ENCODE results near the gene ZNF91. TPM values are rescaled to one million over a fixed set of nuclear protein-coding genes. Genes with fewer than 3 reads are reported as not detected.

Gene ZNF91
- total RNA-seq (2012; rRNA removed) (17.0 and 21.4 TPM in 2 replicates), polyA plus RNA-seq (2012; rRNA removed) (7.9 and 8.0 TPM in 2 replicates), Bru-seq, nascent RNA (percentile 94 among the genes with signal in this experiment), BruChase-seq, experiment 1, labeled RNA remaining after a 6-hour chase (percentile 95 among the genes with signal in this experiment), BruChase-seq, experiment 2, labeled RNA remaining after a 2-hour chase (percentile 98 among the genes with signal in this experiment)
- polyA plus RNA-seq (2012; cell fraction: cytosol; rRNA removed) = 2.1 and 2.3 TPM in 2 replicates
- polyA plus RNA-seq (2012; cell fraction: nucleus; rRNA removed; ENCODE audit: low replicate concordance) = 6.0 and 16.1 TPM in 2 replicates
- long read RNA-seq, full-length matches to known transcripts = 9 of 13 reads
- long read RNA-seq, partial matches to known transcripts = 0 of 13 reads
- long read RNA-seq, other reads (novel, unspliced or antisense) = 4 of 13 reads

GRCh38 chr19:23395041-23395721 lies at the start of gene ZNF91:
Gene ZNF91 (minus strand): TSS chr19:23395471. CDS start chr19:23395354, 117 bp downstream.
- Histone ChIP-seq H3K56ac (ENCODE audit: extremely low read depth, insufficient read depth, low read length) (peak within 1 kb of the TSS; percentile 87), H3K27ac (ENCODE audit: insufficient read depth, low read length) (peak within 1 kb of the TSS; percentile 97), H3K36me3 (ENCODE audit: control insufficient read depth, insufficient read depth, low read length) (peaks cover 11% of the 10 kb centered on the region), H3K79me1 (ENCODE audit: low read depth in 1 of 2, low read length in 2 of 2) (peaks cover 4 to 9% of the 10 kb centered on the region in 2 experiments; a peak in 2 of 4 replicates), H3K27me3 (ENCODE audit: control insufficient read depth, insufficient read depth, low read length) (no peaks in the 10 kb centered on the region), H2BK120ac (ENCODE audit: low read depth, low read length) (0 out of 2 replicates have a peak within 1 kb of the TSS, but pooled peaks have one; percentile 2), H3K9ac (ENCODE audit: low read depth, low read length) (peak within 1 kb of the TSS; percentile 100), H3K9me3 (ENCODE audit: control insufficient read depth, insufficient read depth, low read length) (peaks cover 5% of the 10 kb centered on the region; the same call in 1 of the 2 replicates), H3K14ac (replicated peaks; ENCODE audit: low read depth, low read length) (peak within 1 kb of the TSS; percentile 91), H3K4ac (ENCODE audit: low read depth, low read length) (peak within 1 kb of the TSS; percentile 86), H2BK5ac (ENCODE audit: low read depth, low read length, poor library complexity, severe bottlenecking) (peak within 1 kb of the TSS; percentile 83), H2BK20ac (ENCODE audit: low read depth, low read length) (no peak within 1 kb of the TSS), H2AFZ (replicated peaks; ENCODE audit: low read length, poor library complexity) (peak within 1 kb of the TSS; percentile 94), H4K5ac (ENCODE audit: low read depth, low read length) (peak within 1 kb of the TSS; percentile 98), H3K4me1 (ENCODE audit: control insufficient read depth, insufficient read depth, low read length) (no peaks in the 10 kb centered on the region), H3K4me3 (ENCODE audit: insufficient read depth, low read depth, low read length) (peak within 1 kb of the TSS; percentile 97), H3K4me2 (ENCODE audit: low read depth, low read length) (peak within 1 kb of the TSS; percentile 42), H2BK15ac (ENCODE audit: low read depth, low read length) (no peak within 1 kb of the TSS), H3K18ac (ENCODE audit: low read depth, low read length) (peak within 1 kb of the TSS; percentile 95), H2AK9ac (replicated peaks; ENCODE audit: low read depth, low read length, poor library complexity) (peak within 1 kb of the TSS; percentile 92), H4K8ac (ENCODE audit: low read depth in 2 of 2, low read length in 2 of 2) (peak within 1 kb of the TSS; percentile 93 to 97), H4K91ac (ENCODE audit: insufficient read depth, low read depth, low read length) (peak within 1 kb of the TSS; percentile 95), H3K23ac (ENCODE audit: low read depth, low read length) (peak within 1 kb of the TSS; percentile 69), H3K9me1 (ENCODE audit: insufficient read depth, low read length) (no peaks in the 10 kb centered on the region), H2AK5ac (ENCODE audit: low read depth, low read length) (0 out of 2 replicates have a peak within 1 kb of the TSS, but pooled peaks have one; percentile 44), H4K20me1 (ENCODE audit: insufficient read depth, low read length) (no peaks in the 10 kb centered on the region)
- dilution Hi-C loops (cut with HindIII; ENCODE audit: low sequenced_read_pairs, unreplicated experiment) (no loop called here), intact Hi-C loops (cut with micrococcal nuclease) (loop anchor here (5.0 to 10.0 kb wide), 2 partner anchors 120 to 278 kb away; partner anchors contain the start of gene ZNF730), in situ Hi-C loops (cut with MboI; ENCODE audit: low sequenced_read_pairs) (no loop called here)
- ATAC-seq (ENCODE audit: low read depth) (peak; percentile 96), DNase-seq (peak; percentile 96)
- 1% methylated on average over 19 of the region's 32 CpGs; no CpG with 5 or more reads in 1 of the 2 experiments for WGBS, 2 experiments (ENCODE audit: extremely low coverage in 2 of 2, insufficient read length in 1 of 2)
- POLR2A ChIA-PET (ENCODE audit: unreplicated experiment) = no interaction called here
- CTCF ChIA-PET = no interaction called here
- no TSS peak for BruUV-seq (replicated peaks)
- 0 out of 2 replicates have a peak, but pooled peaks have one; percentile 17 for TF ChIP-seq MAZ (IDR thresholded peaks at IDR 0.05; ENCODE audit: borderline replicate concordance, low read depth, low read length)
- TF ChIP-seq SMC3 (IDR thresholded peaks at IDR 0.05; ENCODE audit: low read depth, low read length) = no peak
- peak; percentile 12; the same call in 1 of the 2 replicates for TF ChIP-seq CEBPB (IDR thresholded peaks at IDR 0.05; ENCODE audit: low read depth, low read length)
- TF ChIP-seq CTCF (conservative IDR thresholded peaks at IDR 0.05; ENCODE audit: low read depth, low read length) = no peak
- no peak for TF ChIP-seq RAD21 (IDR thresholded peaks at IDR 0.05; ENCODE audit: low read length)
- no peak for TF ChIP-seq NFE2L2 (IDR thresholded peaks at IDR 0.05; ENCODE audit: low read depth, low read length)
- no peak for TF ChIP-seq USF2 (IDR thresholded peaks at IDR 0.05; ENCODE audit: low read depth, low read length)
- TF ChIP-seq POLR2A (IDR thresholded peaks at IDR 0.05; ENCODE audit: low read depth, low read length) = peak; percentile 94
- peak; percentile 19; the same call in 1 of the 2 replicates for TF ChIP-seq FOS (IDR thresholded peaks at IDR 0.05; ENCODE audit: low read depth, low read length)
- TF ChIP-seq RCOR1 (IDR thresholded peaks at IDR 0.05; ENCODE audit: insufficient replicate concordance, low read length) = no peak
- TF ChIP-seq MXI1 (IDR thresholded peaks at IDR 0.05; ENCODE audit: borderline replicate concordance, low read depth, low read length) = no peak
- TF ChIP-seq, protein P1, sequence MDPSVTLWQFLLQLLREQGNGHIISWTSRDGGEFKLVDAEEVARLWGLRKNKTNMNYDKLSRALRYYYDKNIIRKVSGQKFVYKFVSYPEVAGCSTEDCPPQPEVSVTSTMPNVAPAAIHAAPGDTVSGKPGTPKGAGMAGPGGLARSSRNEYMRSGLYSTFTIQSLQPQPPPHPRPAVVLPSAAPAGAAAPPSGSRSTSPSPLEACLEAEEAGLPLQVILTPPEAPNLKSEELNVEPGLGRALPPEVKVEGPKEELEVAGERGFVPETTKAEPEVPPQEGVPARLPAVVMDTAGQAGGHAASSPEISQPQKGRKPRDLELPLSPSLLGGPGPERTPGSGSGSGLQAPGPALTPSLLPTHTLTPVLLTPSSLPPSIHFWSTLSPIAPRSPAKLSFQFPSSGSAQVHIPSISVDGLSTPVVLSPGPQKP (IDR thresholded peaks at IDR 0.05; ENCODE audit: borderline replicate concordance, low read depth, low read length) = no peak
